HuH-7.5 (cell line): Measurements from ENCODE around the gene ZSWIM3.
"Not testable (repeated sequence)": the region's sequence is repeated elsewhere in the genome, so short reads cannot be mapped to it uniquely, and the experiment has no call there.

ENCODE experiments used
- DNase-seq: peaks from one replicate; pipeline ENCODE4 v3.0.0; 2011; ENCODE audit warnings: low spot score

The ZSWIM3 gene

DNA sequence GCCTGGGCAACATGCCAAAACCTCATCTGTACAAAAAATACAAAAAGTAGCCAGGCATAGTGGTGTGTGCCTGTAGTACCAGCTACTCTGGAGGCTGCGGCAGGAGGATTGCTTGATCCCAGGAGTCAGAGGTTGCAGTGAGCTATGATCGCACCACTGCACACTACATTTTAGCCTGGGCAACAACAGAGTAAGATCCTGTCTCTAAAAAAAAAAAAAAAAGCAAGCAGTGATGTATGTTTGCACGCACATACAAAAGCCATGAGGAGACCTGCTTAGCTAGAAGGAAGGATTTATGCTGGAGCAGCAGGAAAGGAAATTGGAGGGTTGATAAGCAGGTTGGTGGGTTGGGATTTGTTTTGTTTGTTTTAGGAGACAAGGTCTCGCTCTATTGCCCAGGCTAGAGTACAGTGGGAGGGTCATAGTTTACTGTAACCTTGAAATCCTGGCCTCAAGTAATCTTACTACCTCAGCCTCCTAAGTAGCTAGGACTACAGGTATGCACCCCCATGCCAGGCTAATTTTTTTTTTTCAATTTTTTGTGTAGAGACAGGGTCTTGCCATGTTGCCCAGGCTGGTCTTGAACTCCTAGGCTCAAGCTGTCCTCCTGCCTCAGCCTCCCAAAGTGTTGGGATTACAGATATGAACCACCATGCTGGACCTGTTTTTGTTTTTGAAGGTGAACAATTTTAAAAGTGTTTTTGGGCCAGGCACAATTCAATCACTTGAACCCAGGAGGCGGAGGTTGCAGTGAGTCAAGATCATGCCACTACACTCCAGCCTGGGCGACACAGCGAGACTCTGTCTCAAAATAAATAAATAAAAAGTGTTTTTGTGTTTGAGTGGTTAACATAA, 4.0 kb downstream of the ZSWIM3 start:
- DNase-seq: no peak

DNA sequence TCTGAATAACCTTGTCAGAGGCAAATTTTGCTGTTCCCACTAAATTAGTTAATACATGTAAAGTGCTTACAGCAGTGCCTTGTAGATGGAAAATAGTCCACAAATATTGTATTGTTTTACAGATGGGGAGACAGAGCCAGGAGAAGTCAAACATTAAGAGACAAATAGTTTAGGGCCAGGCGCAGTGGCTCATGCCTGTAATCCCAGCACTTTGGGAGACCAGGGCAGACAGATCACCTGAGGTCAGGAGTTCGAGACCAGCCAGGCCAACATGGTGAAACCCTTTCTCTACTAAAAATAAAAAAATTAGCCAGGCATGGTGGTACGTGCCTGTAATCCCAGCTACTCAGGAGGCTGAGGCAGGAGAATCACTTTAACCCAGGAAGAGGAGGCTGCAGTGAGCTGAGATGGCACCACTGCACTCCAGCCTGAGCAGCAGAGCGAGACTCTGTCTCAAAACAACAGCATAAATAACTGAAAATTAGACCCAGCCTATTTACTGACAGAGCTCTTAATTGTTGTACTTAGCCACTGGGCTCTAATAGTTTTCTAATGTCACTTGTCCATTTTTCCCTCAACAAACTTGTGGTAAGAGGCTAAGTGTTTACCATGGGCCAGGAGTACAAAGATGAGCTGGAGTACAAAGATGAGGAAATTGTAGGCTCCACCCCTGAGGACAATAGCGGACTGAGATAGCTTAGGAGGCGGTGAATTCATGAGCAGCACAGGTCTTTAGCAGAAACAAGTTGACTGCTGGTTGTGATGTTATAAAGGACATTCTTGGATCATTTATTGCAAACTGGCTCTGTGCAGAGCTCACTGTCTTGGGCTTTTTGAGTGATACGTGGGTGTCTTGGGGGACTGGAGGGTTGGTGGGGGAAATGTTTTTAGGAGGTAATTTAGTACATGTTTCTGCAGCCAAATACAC, 6.4 kb downstream of the ZSWIM3 start:
- no peak for DNase-seq

DNA sequence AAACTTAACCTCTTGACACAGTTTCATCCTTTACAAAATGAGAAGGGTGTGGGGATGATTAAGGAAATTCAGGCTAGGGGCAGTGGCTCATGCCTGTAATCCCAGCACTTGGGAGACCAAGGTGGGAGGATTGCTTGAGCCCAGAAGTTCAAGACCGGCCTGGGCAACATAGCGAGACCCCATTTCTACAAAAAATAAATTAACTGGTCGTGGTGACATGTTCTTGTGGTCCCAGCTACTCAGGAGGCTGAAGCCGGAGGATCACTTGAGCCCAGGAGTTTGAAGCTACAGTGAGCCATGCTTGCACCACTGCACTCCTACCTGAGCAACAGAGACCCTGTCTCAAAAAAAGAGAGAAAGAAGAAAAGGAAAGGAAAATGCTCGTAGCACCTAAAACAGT, 9.0 kb downstream of the ZSWIM3 start:
- no peak for DNase-seq

DNA sequence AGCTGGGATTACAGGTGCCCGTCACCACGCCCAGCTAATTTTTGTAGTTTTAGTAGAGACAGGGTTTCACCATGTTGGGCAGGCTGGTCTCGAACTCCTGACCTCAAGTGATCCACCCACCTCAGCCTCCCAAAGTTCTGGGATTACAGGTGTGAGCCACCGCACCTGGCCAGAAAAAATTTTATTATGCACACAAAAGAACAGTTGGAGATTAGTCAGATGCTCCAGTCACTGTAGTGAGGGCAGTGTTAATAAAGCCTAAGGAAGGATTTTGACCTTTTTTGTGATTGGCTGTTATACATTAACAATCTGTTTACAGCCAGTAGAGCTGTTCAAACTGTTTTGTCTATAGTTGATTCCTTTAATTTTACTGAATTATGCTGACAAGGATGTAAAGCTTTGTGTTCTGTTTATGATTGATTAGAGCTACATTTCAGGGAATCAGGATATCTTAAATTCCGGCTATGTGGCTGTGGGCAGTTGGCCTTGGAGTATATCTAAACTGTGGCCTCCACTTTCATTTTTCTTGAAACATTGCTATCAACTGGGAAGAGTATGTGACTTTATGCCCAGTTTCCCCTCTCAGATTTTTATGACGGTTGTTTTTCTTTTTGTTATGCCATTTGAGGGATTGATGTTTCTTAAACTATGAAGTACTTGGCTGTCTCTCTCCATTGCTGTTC, 9.9 kb downstream of the ZSWIM3 start:
- no peak for DNase-seq

DNA sequence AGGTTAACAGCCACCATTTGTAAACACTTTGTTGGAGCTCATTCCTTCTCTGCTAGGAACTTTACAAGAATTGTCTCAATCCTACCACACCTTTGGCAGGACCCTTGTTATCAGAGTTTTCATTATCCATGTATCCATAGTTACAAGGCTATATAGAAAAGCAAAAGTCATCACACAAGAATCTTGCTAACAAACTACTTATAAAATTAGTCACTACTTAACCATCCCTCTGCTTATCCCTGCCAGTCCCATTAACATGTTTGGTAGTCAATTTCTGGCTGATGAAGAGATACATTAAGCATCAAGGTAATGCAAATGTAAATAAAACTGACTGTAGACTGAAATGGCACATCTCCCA, 10.4 kb downstream of the ZSWIM3 start:
- DNase-seq: no peak

DNA sequence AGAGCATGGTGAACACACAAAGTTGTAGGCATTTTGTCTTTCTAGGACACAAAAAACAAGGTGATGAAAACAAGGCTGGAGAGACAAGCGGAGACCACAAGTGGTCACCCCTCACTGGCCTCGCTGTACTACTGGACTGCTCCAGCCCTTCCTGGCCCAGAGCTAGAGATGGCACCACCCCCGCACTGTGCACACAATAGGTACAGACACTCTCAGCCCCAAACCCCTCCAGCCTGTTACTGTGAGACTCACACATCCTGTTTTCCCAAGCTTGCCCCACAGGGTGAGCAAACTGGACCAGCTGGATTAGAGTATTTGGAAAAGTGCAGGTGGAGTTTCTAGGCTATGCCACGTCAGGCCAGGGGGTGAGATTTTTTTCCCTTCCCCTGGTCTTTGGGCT, 15.2 kb downstream of the ZSWIM3 start:
- no peak for DNase-seq

DNA sequence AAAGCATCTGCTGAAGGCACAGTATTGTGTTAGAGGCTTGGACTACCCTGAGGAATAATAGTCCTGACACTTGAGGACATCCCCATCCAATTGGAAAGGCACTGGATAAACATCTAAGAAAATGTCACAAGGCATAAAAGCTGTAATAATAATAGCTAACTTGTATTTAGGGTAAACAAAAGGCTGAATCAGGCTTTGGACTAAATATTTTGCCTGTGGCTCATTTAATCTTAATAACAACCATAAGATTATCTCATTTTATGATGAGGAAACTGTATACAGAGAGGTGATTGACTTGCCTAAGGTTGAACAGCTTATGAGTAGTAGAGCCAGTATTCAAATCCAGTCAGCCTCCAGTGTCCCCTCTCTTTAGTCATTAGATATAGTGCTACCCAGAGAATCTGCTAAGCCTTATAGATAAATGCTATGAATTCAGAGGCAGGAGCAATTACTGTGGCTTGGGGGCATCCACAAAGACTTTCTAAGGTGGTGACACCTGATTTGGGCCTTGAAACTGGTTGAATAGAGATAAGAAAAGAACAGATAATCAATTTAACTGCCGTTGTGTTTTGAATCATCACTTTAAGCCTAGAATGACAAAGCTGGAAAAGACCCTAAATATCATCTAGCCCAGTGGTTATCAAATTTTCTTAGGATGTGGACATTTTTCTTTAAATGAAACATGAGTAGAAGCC, 16.1 kb downstream of the ZSWIM3 start:
- no peak for DNase-seq

DNA sequence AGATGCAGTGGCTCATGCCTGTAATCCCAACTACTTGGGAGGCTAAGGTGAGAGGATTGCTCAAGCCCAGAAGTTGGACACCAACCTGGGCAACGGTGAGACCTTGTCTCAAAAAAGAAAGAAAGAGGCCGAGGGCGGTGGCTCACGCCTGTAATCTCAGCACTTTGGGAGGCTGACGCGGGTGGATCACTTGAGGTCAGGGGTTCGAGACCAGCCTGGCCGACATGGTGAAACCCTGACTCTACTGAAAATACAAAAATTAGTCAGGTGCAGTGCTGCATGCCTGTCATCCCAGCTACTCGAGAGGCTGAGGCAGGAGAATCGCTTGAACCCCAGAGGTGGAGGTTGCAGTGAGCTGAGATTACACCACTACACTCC, 16.7 kb downstream of the ZSWIM3 start:
- not testable (repeated sequence) for DNase-seq

DNA sequence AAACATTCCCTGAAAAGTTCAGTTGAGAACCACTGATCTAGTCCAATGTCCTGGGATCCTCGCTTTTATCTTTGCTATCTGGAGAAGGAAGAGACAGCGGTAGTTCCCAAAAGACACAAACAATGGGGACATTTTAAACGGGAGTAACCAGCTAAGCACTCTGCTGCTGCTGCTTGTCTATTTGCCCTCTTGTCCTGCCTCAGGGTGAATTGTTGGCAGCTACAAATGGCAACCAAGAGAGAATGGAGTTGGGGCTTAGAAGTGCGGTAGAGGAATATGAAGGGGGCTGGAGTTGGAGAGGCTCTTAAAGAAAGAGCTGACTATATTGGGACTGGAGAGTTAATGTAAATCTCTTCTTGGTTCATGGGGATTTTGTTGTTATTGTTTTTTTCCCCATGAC, 17.2 kb downstream of the ZSWIM3 start:
- DNase-seq: no peak

DNA sequence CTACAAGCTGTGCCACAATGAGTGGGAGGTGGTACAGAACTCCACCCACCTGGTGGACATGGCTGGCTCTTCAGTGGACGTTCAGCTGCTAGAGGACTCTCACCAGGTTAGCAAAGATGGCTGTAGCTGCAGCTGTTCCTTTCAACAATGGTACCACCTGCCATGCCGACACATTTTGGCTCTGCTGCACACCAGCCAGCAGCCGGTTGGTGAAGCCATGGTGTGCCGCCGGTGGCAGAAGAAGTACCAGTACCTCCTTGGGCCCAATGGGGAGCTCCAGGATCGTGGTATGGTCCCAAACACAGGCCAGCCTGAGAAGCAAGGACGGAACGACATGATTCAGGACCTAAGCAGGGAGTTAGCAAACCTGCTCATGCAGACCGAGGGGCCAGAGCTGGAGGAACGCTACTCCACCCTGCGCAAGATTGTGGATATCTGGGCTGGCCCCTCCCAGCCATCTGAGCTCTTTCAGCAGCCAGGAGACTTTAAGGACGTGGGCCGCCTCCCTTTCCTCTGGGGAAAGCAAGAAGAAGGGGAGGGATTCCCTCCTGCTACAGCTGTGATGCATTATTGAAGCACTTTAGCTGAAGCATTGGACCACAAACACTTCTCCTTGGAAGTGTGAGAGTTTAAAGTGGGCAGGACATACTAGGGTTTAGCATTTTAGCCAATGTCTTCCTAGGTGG, 20.8 kb downstream of the ZSWIM3 start:
- no peak for DNase-seq

DNA sequence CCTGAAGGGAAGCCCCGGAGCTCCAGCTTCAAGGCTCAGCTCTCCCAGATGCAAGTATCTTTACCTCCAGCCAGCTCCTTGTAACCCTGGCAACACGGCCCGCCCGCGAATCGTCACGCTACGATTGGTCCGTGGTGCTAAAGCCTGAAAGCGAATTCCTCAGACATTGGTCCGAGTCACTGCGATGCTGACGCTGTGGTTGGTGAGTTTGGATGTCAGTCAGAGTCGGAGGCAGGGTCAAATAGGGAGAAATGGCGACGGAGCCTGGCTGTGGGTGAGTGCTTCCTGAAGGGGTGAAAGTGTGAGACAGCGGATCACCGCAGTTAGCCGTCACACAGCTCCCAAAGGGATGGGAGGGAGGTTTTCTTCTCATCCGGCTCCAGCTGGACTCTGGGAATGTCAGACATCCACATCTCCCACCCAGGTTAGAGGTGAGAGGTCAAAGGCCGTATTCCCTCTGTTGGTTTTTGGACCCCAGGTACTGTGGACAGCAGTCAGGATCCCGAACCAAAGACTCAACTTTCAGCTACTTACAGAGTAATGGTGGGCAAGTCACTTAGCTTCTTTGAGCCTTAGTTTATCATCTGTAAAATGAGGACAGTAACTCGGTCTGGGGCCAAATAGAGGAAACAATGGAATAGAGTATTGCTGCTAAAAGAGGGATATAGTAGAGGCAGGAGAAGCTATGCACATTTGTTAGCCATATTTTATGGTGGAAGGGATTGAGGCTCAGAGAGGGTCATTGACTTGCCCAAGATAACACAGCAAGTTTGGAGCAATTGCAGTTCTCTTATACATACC, 23.8 kb downstream of the ZSWIM3 start, which contains the start of gene ZSWIM1:
Gene ZSWIM1, plus strand, starts transcription at position 240 of the 801 bp plus-strand sequence. CDS start 1,366 bp downstream, outside the sequence.
- peak; percentile 99 for DNase-seq

DNA sequence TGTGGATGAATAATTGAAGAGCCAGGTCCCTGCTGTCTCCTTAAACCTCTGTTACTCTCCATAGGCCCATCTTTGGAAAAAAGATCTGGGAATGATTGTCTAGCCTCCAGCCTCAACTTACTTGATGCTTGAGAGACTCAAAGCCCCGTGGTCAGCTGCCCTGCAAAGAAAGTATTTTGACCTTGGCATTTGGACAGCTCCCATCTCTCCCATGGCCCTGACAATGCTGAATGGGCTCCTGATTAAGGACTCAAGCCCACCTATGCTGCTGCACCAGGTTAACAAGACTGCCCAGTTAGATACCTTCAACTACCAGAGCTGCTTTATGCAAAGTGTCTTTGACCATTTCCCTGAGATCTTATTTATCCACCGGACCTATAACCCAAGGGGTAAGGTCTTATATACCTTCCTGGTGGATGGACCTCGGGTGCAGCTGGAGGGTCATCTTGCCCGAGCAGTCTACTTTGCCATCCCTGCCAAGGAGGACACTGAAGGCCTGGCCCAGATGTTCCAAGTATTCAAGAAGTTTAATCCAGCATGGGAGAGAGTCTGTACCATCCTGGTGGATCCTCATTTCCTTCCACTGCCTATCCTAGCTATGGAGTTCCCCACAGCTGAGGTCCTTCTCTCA, 25.2 kb downstream of the ZSWIM3 start:
- no peak for DNase-seq

DNA sequence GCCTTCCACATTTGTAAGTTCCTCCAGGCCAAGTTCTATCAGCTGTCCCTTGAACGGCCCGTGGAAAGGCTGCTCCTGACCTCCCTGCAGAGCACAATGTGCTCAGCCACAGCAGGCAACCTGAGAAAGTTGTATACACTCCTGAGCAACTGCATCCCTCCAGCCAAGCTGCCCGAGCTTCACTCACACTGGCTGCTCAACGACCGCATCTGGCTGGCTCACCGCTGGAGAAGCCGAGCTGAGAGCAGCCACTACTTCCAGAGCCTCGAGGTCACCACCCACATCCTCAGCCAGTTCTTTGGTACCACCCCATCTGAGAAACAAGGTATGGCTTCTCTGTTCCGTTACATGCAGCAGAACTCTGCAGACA, 25.7 kb downstream of the ZSWIM3 start:
- no peak for DNase-seq

DNA sequence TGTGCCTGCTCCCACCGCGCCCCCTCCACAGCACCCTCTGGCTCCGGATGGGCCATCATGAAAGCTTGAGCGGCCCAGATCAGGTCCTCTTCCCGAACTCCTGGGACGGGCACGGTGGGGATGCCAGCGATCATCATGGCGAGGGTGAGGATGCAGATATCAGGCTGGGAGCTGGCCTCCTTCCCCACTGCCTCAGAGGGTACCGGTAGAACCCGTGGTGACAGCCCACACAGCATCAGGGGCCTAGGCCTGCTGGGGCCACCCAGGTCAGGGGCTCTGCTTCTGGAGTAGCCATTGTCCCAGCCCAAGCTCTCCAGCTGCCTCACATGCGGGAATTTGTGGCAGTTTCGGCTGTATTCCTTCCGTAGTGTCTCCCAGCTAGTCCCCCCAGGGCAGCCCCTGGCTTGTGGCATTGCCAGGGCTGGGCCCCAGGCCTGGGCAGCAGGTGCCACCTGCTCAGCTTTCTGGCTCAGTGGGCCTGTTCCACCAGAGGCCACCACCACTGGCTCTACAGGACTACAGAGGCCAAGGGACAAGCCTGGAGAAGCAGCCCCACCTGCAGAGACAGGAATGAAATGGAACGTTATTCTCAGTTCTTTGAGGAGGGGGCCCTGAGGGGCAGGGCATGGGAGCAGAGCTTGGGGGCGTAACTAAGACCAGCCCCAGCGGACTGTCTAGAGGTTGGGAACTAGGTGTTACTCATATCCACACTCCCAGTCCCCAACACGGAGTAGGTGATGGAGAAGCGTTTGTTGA, 29.4 kb downstream of the ZSWIM3 start:
- DNase-seq: no peak

DNA sequence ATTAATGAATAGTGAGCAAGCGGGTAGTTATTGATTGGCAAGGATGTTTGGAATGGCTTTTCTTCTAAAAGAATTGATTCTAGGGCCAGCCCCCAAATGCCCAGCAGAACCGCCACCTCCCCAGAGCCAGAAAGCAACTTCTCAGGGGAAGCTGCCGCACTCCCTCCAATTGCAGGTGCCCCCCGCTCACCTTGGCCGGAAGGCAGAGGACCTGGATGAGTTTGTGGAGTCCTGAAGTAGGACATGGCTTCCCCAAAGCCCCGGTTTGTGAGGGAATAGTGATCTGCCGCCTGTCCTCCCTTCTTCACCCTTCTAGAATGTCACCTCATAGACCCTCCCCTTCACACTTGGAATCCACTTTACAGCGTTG, 29.9 kb downstream of the ZSWIM3 start, which contains the start of gene SPATA25:
Gene SPATA25, minus strand, starts transcription at position 277 of the 370 bp plus-strand sequence. Its CDS starts 32 bp downstream, at position 245.
- no peak for DNase-seq

DNA sequence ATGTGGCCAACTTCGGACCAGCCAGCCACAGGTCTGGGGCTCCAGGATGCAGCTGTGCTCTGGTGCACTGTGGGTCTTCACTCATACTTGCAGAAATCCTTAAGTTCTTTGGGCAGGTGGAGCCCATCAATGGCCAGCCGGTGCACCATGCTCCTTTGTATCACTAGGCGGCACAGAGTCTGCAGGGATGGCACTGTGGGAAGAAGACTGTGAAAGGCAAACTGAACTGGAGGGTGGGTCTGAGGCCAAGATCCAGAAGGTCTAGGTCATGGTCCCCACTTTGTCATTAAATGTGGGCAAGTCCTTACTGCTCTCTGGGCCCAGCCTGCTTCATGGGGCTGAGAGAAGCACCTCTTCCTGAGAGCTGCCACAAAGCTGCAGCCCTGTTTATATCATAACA, 31.3 kb downstream of the ZSWIM3 start:
- DNase-seq: no peak

DNA sequence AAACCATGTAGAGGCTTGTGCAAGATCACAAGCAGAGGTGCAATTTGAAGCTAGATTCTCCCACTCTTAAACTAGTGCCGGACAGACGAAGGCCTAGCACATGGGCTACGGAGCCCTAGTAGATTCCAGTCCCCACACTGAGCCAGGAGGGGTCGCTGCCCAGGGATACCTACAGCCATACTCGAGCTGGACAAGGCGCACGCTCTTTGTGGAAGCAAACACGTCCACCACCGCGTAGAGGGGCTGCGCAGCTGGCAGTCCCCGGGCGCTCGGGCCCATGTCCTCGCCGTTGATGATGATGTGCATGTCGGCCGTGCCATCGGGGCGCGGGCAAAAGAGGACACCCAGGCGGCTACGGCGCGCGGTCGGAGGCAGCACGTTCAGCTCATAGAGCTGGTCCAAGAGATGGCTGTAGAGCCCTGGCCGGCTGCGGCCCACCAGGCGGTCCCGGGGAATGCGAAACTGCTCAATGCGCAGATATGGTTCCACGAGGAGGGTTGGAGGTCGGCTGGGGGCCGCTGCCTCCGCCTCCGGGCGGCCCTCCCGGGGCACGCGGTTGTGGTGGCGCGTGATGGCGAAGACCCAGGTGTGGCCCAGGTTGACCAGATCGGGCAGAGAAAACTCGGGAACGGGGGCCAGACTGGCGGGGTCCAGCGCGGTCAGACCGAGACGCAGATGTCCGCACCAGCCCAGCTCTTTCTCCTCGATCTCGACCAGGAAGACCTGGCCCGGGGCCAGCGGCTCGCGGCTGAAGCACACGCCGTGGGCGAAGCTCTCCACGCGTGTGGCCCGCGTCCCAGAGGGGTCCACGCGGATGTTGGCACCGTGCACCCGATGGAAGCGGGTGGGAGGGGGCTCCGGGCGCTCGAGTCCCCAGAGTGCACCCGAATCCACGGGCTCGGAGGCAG, 32.9 kb downstream of the ZSWIM3 start:
- peak; percentile 96 for DNase-seq
